ENCODE measurements around the gene UBAP2. TPM values are rescaled to one million over a fixed set of nuclear protein-coding genes. Genes with fewer than 3 reads are reported as not detected.

The UBAP2 gene
- total and polyA plus RNA-seq, 2 donors (not counting 3 experiments of a cell fraction or from before 2014, with no cell fraction given) = 43.2 to 55.8 TPM

DNA sequence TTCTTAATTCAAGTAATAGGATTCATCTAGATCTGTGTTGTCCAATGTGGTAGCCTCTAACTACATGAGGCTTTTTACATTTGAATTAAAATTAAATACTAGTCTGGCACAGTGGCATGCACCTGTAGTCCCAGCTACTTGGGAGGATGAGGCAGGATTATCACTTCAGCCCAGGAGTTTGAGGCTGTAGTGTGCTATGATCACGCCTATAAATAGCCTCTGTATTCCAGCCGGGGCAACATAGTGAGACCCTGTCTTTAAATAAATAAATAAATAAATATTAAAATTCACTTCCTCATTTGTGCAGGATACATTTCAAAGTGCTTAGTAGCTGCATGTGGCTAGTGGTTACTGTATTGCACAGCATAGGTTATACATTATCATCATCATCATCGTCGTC, 139.9 kb downstream of the UBAP2 start:
- no TSS peak for BruUV-seq (replicated peaks)
- Histone ChIP-seq H3K4me1 (ENCODE audit: control insufficient read depth, extremely low read depth, insufficient read depth, low read length) (no peaks in the 10 kb centered on the region), H3K9me1 (replicated peaks; ENCODE audit: control insufficient read depth, extremely low read depth, insufficient read depth, low read length) (no peaks in the 10 kb centered on the region), H3K27me3 (ENCODE audit: control insufficient read depth in 2 of 2, insufficient read depth in 2 of 2, low read length in 2 of 2) (no peaks in the 10 kb centered on the region), H3K36me3 (ENCODE audit: control insufficient read depth in 2 of 2, extremely low read depth in 1 of 2, insufficient read depth in 2 of 2, low read length in 2 of 2) (peaks cover 3 to 9% of the 10 kb centered on the region in 2 experiments), H2AFZ (ENCODE audit: low read depth, low read length) (no peak overlapping the region), H3K4me3 (replicated peaks in 1 of 3; ENCODE audit: insufficient read depth in 1 of 3, low read depth in 1 of 3, low read length in 3 of 3) (no peak overlapping the region), H4K20me1 (replicated peaks; ENCODE audit: control insufficient read depth, extremely low read depth, insufficient read depth, low read length) (peaks cover 9% of the 10 kb centered on the region), H3K27ac (ENCODE audit: insufficient read depth, low read depth, low read length) (no peak overlapping the region), H3K9ac (replicated peaks; ENCODE audit: extremely low read depth, insufficient read depth, low read length) (no peak overlapping the region), H3K9me3 (replicated peaks; ENCODE audit: control insufficient read depth, insufficient read depth, low read length) (no peaks in the 10 kb centered on the region), H3K79me2 (ENCODE audit: control insufficient read depth, insufficient read depth, low read length) (peaks cover 72% of the 10 kb centered on the region), H3K4me2 (ENCODE audit: insufficient read depth, low read length) (no peak overlapping the region)
- intact Hi-C loops (cut with micrococcal nuclease) (loop anchor here (5.0 kb wide), 1 partner anchor 96 kb away; no protein-coding TSS in a partner anchor), dilution Hi-C loops (cut with MboI; ENCODE audit: extremely low pct_ligation_motif_present, low sequenced_read_pairs) (no loop called here)
- DNase-seq (ENCODE audit: low read depth, low spot score) = no peak
- no peak for FAIRE-seq
- ChIA-PET POLR2A (no interaction called here), CTCF (interaction anchor here (1.6 kb wide), 1 partner anchor 95 kb away, joined by 6 read pairs; no protein-coding TSS in a partner anchor)
- TF ChIP-seq, protein P1, sequence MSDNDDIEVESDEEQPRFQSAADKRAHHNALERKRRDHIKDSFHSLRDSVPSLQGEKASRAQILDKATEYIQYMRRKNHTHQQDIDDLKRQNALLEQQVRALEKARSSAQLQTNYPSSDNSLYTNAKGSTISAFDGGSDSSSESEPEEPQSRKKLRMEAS (IDR thresholded peaks at IDR 0.05; ENCODE audit: insufficient read depth, insufficient read length) = no peak
- TF ChIP-seq CTCF (IDR thresholded peaks at IDR 0.05; ENCODE audit: extremely low read depth in 1 of 2, insufficient read depth in 1 of 2, low read depth in 1 of 2, low read length in 2 of 2) (no peak), POLR2AphosphoS5 (IDR thresholded peaks at IDR 0.05; ENCODE audit: insufficient read depth, low read depth, low read length) (no peak), POLR2A (IDR thresholded peaks at IDR 0.05; ENCODE audit: low read depth, low read length) (no peak)

- POLR2A ChIA-PET = no interaction called here
- no peak overlapping the region for H3K4me2 ChIP-seq (ENCODE audit: insufficient read depth, low read length)
- BruUV-seq (replicated peaks) = no TSS peak
- intact Hi-C loops (cut with micrococcal nuclease) (loop anchor here (5.0 kb wide), 1 partner anchor 96 kb away; no protein-coding TSS in a partner anchor), dilution Hi-C loops (cut with MboI; ENCODE audit: extremely low pct_ligation_motif_present, low sequenced_read_pairs) (no loop called here)
- H3K9me3 ChIP-seq (replicated peaks; ENCODE audit: control insufficient read depth, insufficient read depth, low read length) = no peaks in the 10 kb centered on the region
- peaks cover 1 to 5% of the 10 kb centered on the region in 2 experiments for H3K36me3 ChIP-seq (ENCODE audit: control insufficient read depth in 2 of 2, extremely low read depth in 1 of 2, insufficient read depth in 2 of 2, low read length in 2 of 2)
- DNase-seq (ENCODE audit: low read depth, low spot score) = no peak
- H3K27ac ChIP-seq (ENCODE audit: insufficient read depth, low read depth, low read length) = no peak overlapping the region
- H3K27me3 ChIP-seq (ENCODE audit: control insufficient read depth in 2 of 2, insufficient read depth in 2 of 2, low read length in 2 of 2) = no peaks in the 10 kb centered on the region
- CTCF ChIA-PET = interaction anchor here (1.6 kb wide), 1 partner anchor 94 kb away, joined by 6 read pairs; no protein-coding TSS in a partner anchor
- FAIRE-seq = no peak
- no peak overlapping the region for H2AFZ ChIP-seq (ENCODE audit: low read depth, low read length)
- H3K9me1 ChIP-seq (replicated peaks; ENCODE audit: control insufficient read depth, extremely low read depth, insufficient read depth, low read length) = no peaks in the 10 kb centered on the region
- H4K20me1 ChIP-seq (replicated peaks; ENCODE audit: control insufficient read depth, extremely low read depth, insufficient read depth, low read length) = peaks cover 10% of the 10 kb centered on the region
- H3K4me3 ChIP-seq (replicated peaks in 1 of 3; ENCODE audit: insufficient read depth in 1 of 3, low read depth in 1 of 3, low read length in 3 of 3) = no peak overlapping the region
- TF ChIP-seq CTCF (IDR thresholded peaks at IDR 0.05; ENCODE audit: extremely low read depth in 1 of 2, insufficient read depth in 1 of 2, low read depth in 1 of 2, low read length in 2 of 2) (no peak), MYC (IDR thresholded peaks at IDR 0.05; ENCODE audit: low read depth, low read length) (no peak), POLR2A (IDR thresholded peaks at IDR 0.05; ENCODE audit: low read depth, low read length) (no peak), POLR2AphosphoS5 (IDR thresholded peaks at IDR 0.05; ENCODE audit: insufficient read depth, low read depth, low read length) (no peak), EZH2 (IDR thresholded peaks at IDR 0.05; ENCODE audit: borderline replicate concordance, low read depth, low read length, severe bottlenecking) (no peak), JUN (IDR thresholded peaks at IDR 0.05; ENCODE audit: borderline replicate concordance, insufficient read depth, insufficient read length, low read depth) (no peak), FOS (IDR thresholded peaks at IDR 0.05; ENCODE audit: borderline replicate concordance, insufficient read depth, low read length) (no peak), GATA2 (IDR thresholded peaks at IDR 0.05; ENCODE audit: insufficient read depth, insufficient read length, low read depth, low read length) (no peak)
- TF ChIP-seq, protein P1 (IDR thresholded peaks at IDR 0.05; ENCODE audit: insufficient read depth, insufficient read length) = no peak
- no peaks in the 10 kb centered on the region for H3K4me1 ChIP-seq (ENCODE audit: control insufficient read depth, extremely low read depth, insufficient read depth, low read length)
- H3K9ac ChIP-seq (replicated peaks; ENCODE audit: extremely low read depth, insufficient read depth, low read length) = no peak overlapping the region
- peaks cover 73% of the 10 kb centered on the region for H3K79me2 ChIP-seq (ENCODE audit: control insufficient read depth, insufficient read depth, low read length)
Observed at GRCh38 chr9:33908114-33908513, 140.6 kb downstream of the UBAP2 start.

All from endothelial cell of umbilical vein (primary cell).